Mucosa of stomach (tissue), 1 donor: ENCODE data around the gene CCSER1.

Source experiments
- H3K27me3 ChIP-seq: one replicate; pipeline ENCODE4 v1.7.0; 2013; ENCODE audit warnings: mild to moderate bottlenecking, low read length; ENCODE audit not compliant: control insufficient read depth, insufficient read depth
- H3K36me3 ChIP-seq: one replicate; pipeline ENCODE4 v1.7.0; 2013; ENCODE audit warnings: low read length; ENCODE audit not compliant: control insufficient read depth, insufficient read depth
- H3K4me1 ChIP-seq: one replicate; pipeline ENCODE4 v1.7.0; 2013; ENCODE audit warnings: mild to moderate bottlenecking, low read length; ENCODE audit not compliant: control insufficient read depth, insufficient read depth
- H3K4me3 ChIP-seq: one replicate; pipeline ENCODE4 v1.7.0; 2013; ENCODE audit warnings: low read length
- H3K9ac ChIP-seq: one replicate; pipeline ENCODE4 v1.7.0; 2013; ENCODE audit warnings: mild to moderate bottlenecking, low read length, moderate library complexity
- H3K9me3 ChIP-seq: one replicate; pipeline ENCODE4 v1.7.0; 2013; ENCODE audit warnings: mild to moderate bottlenecking, low read length, moderate library complexity; ENCODE audit not compliant: control insufficient read depth
- donor health status: Pancreatic carcinoma.

The CCSER1 gene

GRCh38 chr4:90181644-90182043, 54.5 kb downstream of the CCSER1 start:
- Histone ChIP-seq H3K9ac (no peak overlapping the region), H3K9me3 (no peaks in the 10 kb centered on the region), H3K4me1 (peaks cover 25% of the 10 kb centered on the region), H3K27me3 (no peaks in the 10 kb centered on the region), H3K4me3 (no peak overlapping the region), H3K36me3 (no peaks in the 10 kb centered on the region)

- H3K9me3 ChIP-seq = no peaks in the 10 kb centered on the region
- no peak overlapping the region for H3K9ac ChIP-seq
- H3K4me1 ChIP-seq = peaks cover 28% of the 10 kb centered on the region
Measured at GRCh38 chr4:90183254-90183653, 56.1 kb downstream of the CCSER1 start.

GRCh38 chr4:90184560-90184959, 57.4 kb downstream of the CCSER1 start:
- peaks cover 28% of the 10 kb centered on the region for H3K4me1 ChIP-seq
- H3K27me3 ChIP-seq = no peaks in the 10 kb centered on the region
- no peak overlapping the region for H3K4me3 ChIP-seq
- no peak overlapping the region for H3K9ac ChIP-seq
- no peaks in the 10 kb centered on the region for H3K36me3 ChIP-seq
- no peaks in the 10 kb centered on the region for H3K9me3 ChIP-seq

More at GRCh38 chr4:90183254-90183653, 56.1 kb downstream of the CCSER1 start:
- Histone ChIP-seq H3K36me3 (no peaks in the 10 kb centered on the region), H3K4me3 (no peak overlapping the region), H3K27me3 (no peaks in the 10 kb centered on the region)

GRCh38 chr4:90185416-90185815, 58.2 kb downstream of the CCSER1 start:
- H3K9ac ChIP-seq = no peak overlapping the region
- H3K9me3 ChIP-seq = no peaks in the 10 kb centered on the region
- no peaks in the 10 kb centered on the region for H3K27me3 ChIP-seq
- H3K36me3 ChIP-seq = no peaks in the 10 kb centered on the region
- H3K4me1 ChIP-seq = peaks cover 28% of the 10 kb centered on the region
- H3K4me3 ChIP-seq = no peak overlapping the region

- Histone ChIP-seq H3K27me3 (no peaks in the 10 kb centered on the region), H3K4me1 (peaks cover 28% of the 10 kb centered on the region), H3K9me3 (no peaks in the 10 kb centered on the region), H3K9ac (no peak overlapping the region), H3K4me3 (no peak overlapping the region), H3K36me3 (no peaks in the 10 kb centered on the region)
Measured at GRCh38 chr4:90186229-90186628, 59.0 kb downstream of the CCSER1 start.

- no peaks in the 10 kb centered on the region for H3K36me3 ChIP-seq
- no peak overlapping the region for H3K9ac ChIP-seq
- no peaks in the 10 kb centered on the region for H3K9me3 ChIP-seq
- no peaks in the 10 kb centered on the region for H3K27me3 ChIP-seq
- peaks cover 18% of the 10 kb centered on the region for H3K4me1 ChIP-seq
- no peak overlapping the region for H3K4me3 ChIP-seq
Measured at GRCh38 chr4:90187148-90187884, 60.1 kb downstream of the CCSER1 start.

- peaks cover 16% of the 10 kb centered on the region for H3K4me1 ChIP-seq
- H3K36me3 ChIP-seq = no peaks in the 10 kb centered on the region
Measured at GRCh38 chr4:90189178-90189577, 62.0 kb downstream of the CCSER1 start.

GRCh38 chr4:90189946-90190345, 62.8 kb downstream of the CCSER1 start:
- H3K4me3 ChIP-seq = no peak overlapping the region
- H3K9ac ChIP-seq = no peak overlapping the region
- H3K36me3 ChIP-seq = no peaks in the 10 kb centered on the region
- H3K27me3 ChIP-seq = no peaks in the 10 kb centered on the region
- peaks cover 9% of the 10 kb centered on the region for H3K4me1 ChIP-seq
- no peaks in the 10 kb centered on the region for H3K9me3 ChIP-seq

More at GRCh38 chr4:90189178-90189577, 62.0 kb downstream of the CCSER1 start:
- no peak overlapping the region for H3K9ac ChIP-seq
- H3K27me3 ChIP-seq = no peaks in the 10 kb centered on the region
- no peaks in the 10 kb centered on the region for H3K9me3 ChIP-seq
- H3K4me3 ChIP-seq = no peak overlapping the region

- H3K9ac ChIP-seq = no peak overlapping the region
- H3K4me3 ChIP-seq = no peak overlapping the region
- H3K36me3 ChIP-seq = no peaks in the 10 kb centered on the region
- H3K27me3 ChIP-seq = no peaks in the 10 kb centered on the region
- no peaks in the 10 kb centered on the region for H3K9me3 ChIP-seq
- H3K4me1 ChIP-seq = peaks cover 9% of the 10 kb centered on the region
Measured at GRCh38 chr4:90190525-90190924, 63.3 kb downstream of the CCSER1 start.

- no peak overlapping the region for H3K9ac ChIP-seq
- H3K4me1 ChIP-seq = no peaks in the 10 kb centered on the region
- no peaks in the 10 kb centered on the region for H3K36me3 ChIP-seq
- no peaks in the 10 kb centered on the region for H3K9me3 ChIP-seq
- H3K4me3 ChIP-seq = no peak overlapping the region
- no peaks in the 10 kb centered on the region for H3K27me3 ChIP-seq
Measured at GRCh38 chr4:90198086-90198847, 71.1 kb downstream of the CCSER1 start.

- Histone ChIP-seq H3K27me3 (no peaks in the 10 kb centered on the region), H3K36me3 (no peaks in the 10 kb centered on the region), H3K4me1 (peaks cover 11% of the 10 kb centered on the region), H3K4me3 (no peak overlapping the region), H3K9me3 (no peaks in the 10 kb centered on the region), H3K9ac (no peak overlapping the region)
Measured at GRCh38 chr4:90207887-90208454, 80.8 kb downstream of the CCSER1 start.

GRCh38 chr4:90209922-90210321, 82.7 kb downstream of the CCSER1 start:
- Histone ChIP-seq H3K36me3 (no peaks in the 10 kb centered on the region), H3K27me3 (no peaks in the 10 kb centered on the region), H3K4me1 (peaks cover 11% of the 10 kb centered on the region), H3K4me3 (no peak overlapping the region), H3K9me3 (no peaks in the 10 kb centered on the region), H3K9ac (no peak overlapping the region)
